Inflammatory macrophage treated with lipopolysaccharide for 1 hour (primary cell): Measurements from ENCODE around the gene RNF208.

Source experiments
- DNase-seq, 2 donors: peaks; one replicate each; pipeline ENCODE4 v3.0.0-alpha.2; 2020 to 2022

The RNF208 gene

DNA sequence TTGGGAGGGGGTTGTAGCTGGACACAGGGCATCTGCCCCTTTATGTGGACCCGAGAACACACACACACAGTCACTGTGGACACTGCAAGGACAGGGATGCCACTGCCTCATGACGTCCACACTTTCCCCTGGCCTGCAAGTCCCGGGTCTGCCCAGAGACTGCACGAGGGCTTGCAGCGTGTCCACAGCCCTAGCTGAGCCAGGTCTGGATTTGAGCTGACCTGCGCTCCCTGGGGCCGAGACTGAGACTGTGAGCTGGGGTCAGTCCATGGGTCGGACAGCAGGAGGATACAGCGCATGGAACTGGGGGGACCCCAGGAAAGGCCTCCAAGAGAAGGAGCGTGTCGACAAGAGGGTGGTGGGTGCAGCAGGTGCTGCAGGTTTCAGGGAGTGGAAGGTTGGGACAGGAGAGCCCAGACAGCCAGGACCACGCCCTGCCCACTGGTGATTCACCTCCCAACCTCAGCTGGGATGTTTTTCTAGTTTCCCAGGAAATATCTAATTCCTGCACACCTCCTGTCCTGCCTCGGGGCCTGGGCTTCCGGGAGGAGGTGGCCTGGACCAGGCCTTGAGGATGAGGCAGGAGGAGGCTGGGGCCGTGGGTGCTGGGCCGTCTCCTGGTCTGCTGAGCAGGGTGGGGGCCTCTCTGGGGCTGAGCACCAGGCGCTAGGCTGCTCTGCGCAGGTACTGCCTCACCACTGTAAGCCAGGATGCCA lies 4.5 kb upstream of the RNF208 start:
- no peak for DNase-seq

DNA sequence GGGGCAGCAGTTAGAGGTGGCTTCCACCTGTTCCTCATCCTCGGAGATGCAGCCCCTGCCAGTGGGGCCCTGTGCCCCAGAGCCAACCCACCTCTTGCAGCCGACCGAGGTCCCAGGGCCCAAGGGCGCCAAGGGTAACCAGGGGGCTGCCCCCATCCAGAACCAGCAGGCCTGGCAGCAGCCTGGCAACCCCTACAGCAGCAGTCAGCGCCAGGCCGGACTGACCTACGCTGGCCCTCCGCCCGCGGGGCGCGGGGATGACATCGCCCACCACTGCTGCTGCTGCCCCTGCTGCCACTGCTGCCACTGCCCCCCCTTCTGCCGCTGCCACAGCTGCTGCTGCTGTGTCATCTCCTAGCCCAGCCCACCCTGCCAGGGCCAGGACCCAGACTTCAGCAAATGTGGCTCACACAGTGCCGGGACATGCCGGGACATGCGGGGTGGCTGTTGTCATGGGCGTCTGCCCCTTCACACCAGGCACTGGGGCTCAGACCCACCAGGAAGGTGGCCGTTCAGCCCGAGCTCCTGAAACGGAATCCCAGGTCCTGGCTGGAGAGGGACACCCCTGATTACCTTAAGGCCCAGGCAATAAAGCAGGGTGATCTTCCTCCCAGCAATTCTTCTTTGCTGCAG lies 3.8 kb upstream of the RNF208 start:
- DNase-seq: no peak

GRCh38 chr9:137224830-137225694 lies 3.0 kb upstream of the RNF208 start, which contains the start of gene CYSRT1:
TSS of gene CYSRT1 (plus strand) at chr9:137225174. CDS start at chr9:137225622, 448 bp downstream.
- peak in 1 of 2 donors; percentile 21 for DNase-seq

- DNase-seq: peak; percentile 99 to 100
Observed at GRCh38 chr9:137223078-137223970, 1.3 kb upstream of the RNF208 start.

GRCh38 chr9:137221506-137222111 lies 431 bp downstream of the RNF208 start:
- no peak for DNase-seq

DNA sequence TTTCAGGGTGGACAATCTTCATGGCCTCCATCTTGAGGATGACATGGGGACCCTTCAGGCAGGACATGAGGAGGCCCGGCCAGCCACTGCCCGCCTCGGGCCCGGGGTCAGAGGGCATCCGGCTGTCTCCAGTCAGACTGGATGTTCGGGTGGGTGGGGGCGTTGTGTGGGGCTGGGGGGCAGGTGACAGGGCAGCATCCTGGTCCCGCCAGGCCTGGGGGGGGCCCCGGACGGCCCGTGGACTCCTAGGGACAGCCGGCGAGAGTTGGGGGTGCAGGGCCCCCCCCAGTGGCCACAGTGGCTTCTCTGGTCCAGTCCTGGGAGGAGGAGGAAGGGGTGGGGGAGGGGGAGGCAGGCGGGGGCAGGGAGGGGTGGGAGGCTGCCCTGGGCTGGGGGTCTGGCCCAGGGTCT lies 940 bp downstream of the RNF208 start:
- no peak for DNase-seq

DNA sequence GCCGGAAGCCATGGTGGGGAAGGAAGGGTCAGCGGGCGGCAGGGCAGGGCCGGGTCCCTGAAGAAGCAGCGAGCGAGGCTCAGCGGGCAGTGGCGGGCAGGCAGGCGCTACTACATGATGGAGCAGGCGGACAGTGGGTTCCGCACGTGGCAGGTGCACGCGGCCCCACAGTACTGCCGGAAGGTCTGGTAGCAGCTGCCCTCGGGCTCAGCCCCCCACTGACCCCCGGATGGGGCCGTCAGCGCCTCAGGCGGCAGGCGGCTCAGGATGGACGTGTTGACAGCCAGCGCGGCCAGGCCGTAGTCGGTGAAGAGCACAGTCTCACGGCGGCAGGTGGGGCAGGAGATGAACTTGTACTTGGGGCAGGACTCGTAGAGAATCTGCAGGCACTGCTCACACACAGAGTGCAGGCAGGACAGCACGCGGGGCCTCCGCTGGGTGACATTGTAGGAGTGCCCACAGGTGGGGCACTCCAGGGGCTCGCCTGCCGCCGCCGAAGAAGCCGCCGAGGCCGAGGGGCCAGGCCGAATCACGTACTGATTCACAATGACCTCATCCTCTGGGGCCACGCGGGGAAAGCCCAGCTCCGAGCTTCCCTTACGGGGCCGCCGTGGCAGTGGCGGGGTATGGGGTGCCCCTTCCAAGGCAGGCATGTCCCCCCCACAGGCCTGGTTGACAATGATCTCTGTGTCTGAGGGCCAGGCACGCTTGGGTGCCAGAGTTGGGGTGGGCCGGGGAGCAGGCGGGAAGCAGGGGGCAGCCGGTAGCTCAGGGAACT lies 1.5 kb downstream of the RNF208 start:
- DNase-seq: no peak

GRCh38 chr9:137219757-137220316 lies 2.2 kb downstream of the RNF208 start:
- DNase-seq: no peak

DNA sequence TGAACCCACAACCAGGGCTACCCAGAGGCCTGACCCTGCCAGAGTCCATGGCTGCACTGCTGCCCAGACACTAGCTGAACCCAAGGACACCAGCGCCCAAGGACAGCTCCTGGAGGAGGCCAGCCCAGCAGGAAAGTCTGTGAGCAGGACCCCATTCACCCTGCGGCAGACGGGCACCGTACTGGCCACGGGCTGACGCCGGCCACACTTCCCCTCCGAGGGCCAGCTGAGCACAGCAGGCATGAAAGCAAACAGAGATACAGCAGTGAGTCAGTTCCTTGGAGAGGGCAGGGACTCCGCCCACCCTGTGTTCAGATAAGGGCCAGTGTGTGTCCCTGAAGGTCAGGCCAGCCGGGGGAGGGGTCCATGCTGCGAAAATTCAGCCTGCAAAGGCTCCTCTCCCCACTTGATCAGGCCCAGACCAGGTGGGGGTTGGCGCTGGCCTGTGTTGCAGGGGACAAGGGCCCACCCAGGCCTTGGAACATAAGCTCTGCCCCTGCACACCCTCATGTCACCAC lies 3.2 kb downstream of the RNF208 start:
- peak in 1 of 2 donors; percentile 24 for DNase-seq

DNA sequence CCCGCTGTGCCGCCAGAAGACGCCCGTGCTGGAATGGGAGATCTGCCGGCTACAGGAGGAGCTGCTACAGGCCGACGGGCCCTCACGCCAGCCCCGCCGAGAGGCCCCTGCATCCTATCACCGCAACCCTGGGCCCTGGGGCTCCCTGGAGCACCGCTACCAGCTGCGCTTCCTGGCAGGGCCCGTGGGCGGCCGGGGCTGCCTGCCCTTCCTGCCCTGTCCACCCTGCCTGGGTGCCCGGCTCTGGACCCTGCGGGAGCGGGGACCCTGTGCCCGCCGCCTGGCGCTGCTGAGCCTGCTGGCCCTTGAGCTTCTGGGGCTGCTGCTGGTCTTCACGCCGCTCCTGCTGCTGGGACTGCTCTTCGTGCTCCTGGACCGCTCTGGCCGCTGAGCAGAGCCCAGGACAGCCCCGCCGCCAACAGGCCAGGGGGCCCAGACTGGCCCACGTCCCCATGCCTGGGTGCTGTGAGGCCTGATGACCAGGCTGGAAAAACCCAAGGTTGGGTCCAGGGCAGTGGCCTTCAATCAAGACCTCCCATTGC lies 3.8 kb downstream of the RNF208 start:
- DNase-seq: no peak

DNA sequence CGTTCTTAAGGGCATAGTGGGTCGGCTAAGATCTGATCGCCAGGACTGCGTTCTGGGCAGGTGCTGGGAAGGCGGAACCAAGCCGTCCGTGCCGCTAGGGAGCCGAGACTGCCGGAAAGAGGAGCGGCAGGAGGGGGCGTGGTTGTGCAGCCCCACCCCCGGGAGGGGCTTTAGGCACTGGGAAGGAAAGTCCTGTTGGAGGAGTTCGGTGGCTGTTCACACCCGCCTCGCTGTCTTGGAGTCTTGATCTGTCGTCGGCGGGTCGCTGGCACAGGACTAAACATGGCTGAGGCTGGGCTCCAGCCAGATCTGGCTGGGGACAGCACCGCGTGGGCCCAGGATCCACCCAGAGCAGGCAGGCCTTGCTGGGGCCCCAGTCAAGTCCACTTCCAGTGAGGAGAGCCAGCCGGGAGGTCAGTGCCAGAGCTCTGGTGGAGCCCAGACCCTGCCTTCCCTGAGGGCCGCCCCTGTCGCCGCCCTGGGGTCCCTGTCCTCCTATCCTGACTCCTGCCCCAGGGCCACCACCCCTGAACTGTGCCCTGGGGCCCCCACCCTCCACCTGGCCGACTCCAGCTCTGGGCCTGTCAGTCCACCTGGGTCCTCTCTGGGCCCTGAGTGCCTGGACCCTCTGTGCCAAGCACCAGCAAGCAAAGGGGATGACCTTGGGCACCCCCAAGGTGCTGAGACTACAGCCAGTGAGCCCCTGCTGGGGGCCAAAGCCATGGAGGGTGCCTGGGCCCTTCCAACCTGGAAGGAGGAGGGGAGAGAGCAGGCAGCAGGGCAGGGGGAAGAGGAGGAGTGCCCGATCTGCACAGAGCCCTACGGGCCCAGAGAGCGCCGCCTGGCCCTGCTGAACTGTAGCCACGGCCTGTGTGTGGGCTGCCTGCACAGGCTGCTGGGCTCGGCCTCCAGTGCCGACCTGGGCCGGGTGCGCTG lies 4.5 kb downstream of the RNF208 start:
- DNase-seq: no peak

DNA sequence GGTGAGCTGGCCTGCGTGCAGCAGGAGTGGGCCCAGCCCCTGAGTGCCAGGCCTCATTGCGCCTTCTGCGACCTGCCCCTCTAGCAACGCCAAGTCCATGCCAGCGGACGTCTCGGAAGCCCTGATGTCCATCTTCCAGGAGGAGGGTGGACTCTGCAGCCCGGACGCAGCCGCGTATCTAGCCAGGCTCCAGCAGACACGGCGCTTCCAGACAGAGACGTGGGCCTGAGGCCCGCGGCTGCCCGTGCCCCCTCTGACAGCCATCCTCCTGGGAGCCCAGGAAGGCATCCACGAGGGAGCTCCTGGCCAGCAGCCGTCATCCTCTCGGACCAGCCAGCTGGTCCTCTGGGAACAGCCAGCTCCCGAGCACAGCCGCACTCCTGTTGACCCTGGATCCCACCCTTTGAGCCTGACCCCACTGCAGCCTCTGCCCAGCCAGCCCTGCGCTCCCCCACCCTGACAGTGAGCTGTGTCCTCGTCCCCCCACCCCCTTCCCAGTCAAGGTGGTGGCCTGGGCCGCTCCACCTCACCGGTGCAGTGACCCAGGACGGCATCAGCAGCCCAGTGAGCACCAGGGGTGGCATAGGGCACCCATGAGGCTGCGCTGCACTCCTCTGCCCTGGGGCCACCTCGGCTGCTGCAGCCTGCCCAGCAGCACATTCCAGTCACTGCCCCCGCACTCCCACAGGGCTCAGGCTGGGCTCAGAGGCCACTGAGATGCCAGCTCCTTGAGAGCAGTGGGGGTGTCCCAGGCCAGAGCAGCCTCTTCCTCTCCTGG lies 5.7 kb downstream of the RNF208 start:
- DNase-seq: no peak

DNA sequence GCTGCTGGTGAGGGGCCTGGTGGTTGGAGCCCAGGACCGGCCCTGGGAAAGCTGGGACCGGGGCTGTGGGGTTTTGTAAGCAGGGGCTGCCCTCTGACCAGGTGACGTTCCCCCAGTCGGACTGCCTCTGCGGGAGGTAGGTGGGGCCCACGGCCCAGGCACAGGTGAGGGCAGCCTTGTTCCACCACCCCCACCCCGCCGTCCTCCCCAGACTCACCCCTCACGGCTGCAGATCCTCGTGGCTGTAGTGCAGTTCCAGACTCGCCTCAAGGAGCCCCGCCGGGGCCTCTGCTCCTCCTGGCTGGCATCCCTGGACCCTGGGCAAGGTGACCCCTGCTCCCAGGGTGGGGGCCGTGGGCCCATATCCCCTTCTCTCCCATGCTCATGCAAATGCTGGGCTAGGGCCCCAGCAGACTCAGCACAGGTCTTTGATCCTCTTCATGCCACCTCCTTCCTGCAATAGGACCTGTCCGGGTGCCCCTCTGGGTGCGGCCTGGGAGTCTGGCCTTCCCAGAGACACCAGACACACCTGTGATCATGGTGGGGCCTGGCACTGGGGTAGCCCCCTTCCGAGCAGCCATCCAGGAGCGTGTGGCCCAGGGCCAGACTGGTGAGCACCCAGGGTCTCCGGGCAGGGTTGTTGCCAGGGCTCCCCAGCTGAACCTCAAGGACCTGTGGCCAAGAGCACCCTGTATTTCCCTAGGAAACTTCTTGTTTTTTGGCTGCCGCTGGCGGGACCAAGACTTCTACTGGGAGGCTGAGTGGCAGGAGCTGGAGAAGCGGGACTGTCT lies 6.6 kb downstream of the RNF208 start:
- no peak for DNase-seq

DNA sequence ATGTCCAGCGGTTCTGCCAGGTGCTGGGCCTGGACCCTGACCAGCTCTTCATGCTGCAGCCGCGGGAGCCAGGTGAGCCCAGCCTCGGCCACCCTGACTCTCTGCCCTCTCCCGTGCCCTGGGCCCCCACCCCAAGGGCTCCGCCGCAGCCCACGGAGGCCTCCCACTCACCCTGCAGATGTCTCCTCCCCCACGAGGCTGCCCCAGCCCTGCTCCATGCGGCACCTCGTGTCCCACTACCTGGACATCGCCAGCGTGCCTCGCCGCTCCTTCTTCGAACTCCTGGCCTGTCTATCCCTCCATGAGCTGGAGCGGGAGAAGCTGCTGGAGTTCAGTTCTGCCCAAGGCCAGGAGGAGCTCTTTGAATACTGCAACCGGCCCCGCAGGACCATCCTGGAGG lies 7.4 kb downstream of the RNF208 start:
- DNase-seq: no peak

DNA sequence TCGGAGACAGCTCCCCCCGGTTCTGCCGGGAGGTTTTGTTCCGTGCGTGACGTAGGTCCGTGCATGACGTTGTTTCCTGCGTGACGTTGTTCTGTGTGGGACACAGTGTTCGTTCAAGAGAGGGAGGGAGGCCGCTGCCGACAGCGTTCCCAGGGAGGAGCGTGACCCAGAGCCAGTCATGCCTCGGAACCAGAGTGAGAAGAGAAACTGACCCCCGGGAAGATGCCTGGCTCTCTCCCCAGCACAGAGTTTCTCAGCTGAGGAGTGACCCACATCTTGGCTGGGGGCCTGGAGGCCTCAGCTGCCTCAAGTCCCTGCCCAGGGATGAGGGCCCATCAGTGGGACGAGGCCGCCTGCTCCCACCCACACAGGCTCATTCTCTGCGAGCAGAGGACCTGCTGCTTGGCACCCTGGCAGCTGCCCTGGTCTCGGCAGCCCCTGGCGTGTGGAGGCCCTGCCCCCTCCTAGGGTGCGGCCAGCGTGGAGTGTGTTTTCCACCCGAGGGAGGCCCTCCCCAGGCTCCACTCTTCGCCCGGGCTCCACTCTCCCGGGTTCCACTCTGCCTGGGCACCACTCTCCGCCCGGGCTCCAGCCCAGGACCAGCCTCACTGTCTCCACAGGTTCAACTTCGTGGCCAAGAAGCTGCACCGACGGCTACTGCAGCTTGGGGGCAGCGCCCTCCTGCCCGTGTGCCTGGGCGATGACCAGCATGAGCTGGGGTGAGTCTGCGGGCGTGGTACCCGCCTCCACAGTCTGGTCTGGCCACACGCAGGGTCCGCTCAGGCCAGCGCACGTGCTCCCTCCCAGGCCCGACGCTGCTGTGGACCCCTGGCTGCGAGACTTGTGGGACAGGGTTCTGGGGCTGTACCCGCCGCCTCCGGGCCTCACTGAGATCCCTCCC lies 8.6 kb downstream of the RNF208 start:
- no peak for DNase-seq

DNA sequence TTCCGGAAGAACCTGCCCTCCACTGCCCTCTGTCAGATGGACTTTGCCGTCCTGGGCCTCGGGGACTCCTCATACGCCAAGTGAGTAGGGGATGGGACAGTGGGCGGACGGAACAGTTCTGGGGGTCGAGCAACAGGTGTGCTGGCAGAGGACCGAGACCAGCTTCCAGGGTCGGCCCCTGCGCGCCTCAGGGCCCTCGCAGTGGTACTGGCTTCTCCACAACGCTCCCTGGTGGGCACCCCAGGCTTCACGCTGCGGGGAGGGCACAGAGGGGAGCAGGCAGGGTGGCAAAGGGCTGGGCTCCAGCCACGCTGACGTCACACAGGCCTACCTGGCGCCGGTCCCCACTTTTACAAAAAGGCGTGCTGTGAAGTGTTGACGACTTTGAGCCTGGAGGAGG lies 9.5 kb downstream of the RNF208 start:
- DNase-seq: no peak
